ENCODE measurements around the gene SPACA1.

DNA sequence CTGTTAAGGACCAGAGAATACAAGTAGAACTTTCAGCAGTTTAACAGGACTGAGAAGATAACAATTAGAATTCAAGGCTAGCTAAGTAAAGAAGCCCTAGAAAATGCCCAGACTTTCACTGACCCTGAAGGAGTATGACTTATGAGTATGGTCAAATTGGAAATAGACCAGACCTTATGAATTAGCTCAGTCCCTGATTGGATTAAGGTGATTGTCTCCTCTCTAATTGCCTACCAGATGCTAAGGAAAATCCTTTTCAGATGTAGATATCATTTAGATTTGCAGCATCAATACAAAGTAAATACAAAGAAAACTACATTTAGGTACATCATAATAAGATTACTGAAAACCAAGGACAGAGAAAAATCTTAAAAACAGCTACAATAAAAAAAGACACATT is 59.6 kb downstream of the SPACA1 start:
- no peak for TF ChIP-seq GABPA (IDR thresholded peaks at IDR 0.05; ENCODE audit: borderline replicate concordance, insufficient read depth, low read length)
- TF ChIP-seq, protein P1, sequence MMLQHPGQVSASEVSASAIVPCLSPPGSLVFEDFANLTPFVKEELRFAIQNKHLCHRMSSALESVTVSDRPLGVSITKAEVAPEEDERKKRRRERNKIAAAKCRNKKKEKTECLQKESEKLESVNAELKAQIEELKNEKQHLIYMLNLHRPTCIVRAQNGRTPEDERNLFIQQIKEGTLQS (IDR thresholded peaks at IDR 0.05; ENCODE audit: insufficient read depth, low read depth, low read length), result no peak

Data from H1 (cell line).